GM13976 (cell line): Measurements from ENCODE around the gene MALAT1.

ENCODE experiments used
- DNase-seq: peaks from one replicate; pipeline ENCODE4 v3.0.0; 2012; ENCODE audit warnings: low spot score
- CTCF ChIP-seq: IDR thresholded peaks from 2 replicates; pipeline ENCODE4 v1.5.1; 2012; ENCODE audit warnings: borderline replicate concordance, mild to moderate bottlenecking; ENCODE audit not compliant: insufficient read depth; ENCODE audit errors: extremely low read depth, missing control alignments, control extremely low read depth
- in situ Hi-C: fragments of 300-500 bp; cut with MboI; formaldehyde crosslinking; loops from one replicate; pipeline ENCODE4 v1.12.0; 2022; ENCODE audit warnings: low sequenced_read_pairs, mixed read lengths, inconsistent platforms; ENCODE audit not compliant: unreplicated experiment

MALAT1 gene

GRCh38 chr11:65489706-65490320 is 9.0 kb upstream of the MALAT1 start:
- DNase-seq, result no peak
- no peak for TF ChIP-seq CTCF
- in situ Hi-C loops, result no loop called here

GRCh38 chr11:65491163-65491465 is 7.7 kb upstream of the MALAT1 start:
- in situ Hi-C loops, result no loop called here
- TF ChIP-seq CTCF, result no peak
- DNase-seq, result no peak

- in situ Hi-C loops, result no loop called here
- DNase-seq, result no peak
- TF ChIP-seq CTCF, result no peak
Observed at GRCh38 chr11:65491614-65492386, 7.0 kb upstream of the MALAT1 start.

GRCh38 chr11:65492387-65492636 is 6.5 kb upstream of the MALAT1 start:
- no peak for DNase-seq
- in situ Hi-C loops, result no loop called here

GRCh38 chr11:65492637-65493366 is 6.0 kb upstream of the MALAT1 start:
- DNase-seq, result no peak
- in situ Hi-C loops, result no loop called here
- no peak for TF ChIP-seq CTCF

More at GRCh38 chr11:65492387-65492636, 6.5 kb upstream of the MALAT1 start:
- no peak for TF ChIP-seq CTCF

GRCh38 chr11:65493367-65494176 is 5.3 kb upstream of the MALAT1 start:
- in situ Hi-C loops, result no loop called here
- no peak for TF ChIP-seq CTCF
- DNase-seq, result no peak
